COLO829 (cell line): ENCODE measurements around the gene MARCHF3.
"Not testable (repeated sequence)": the region's sequence is repeated elsewhere in the genome, so short reads cannot be mapped to it uniquely, and the experiment has no call there.

Source experiments
- DNase-seq: peaks from one replicate; pipeline ENCODE4 v3.0.0; 2012; ENCODE audit warnings: low spot score

The MARCHF3 gene

GRCh38 chr5:127051591-127051990, 21.2 kb upstream of the MARCHF3 start:
- no peak for DNase-seq

GRCh38 chr5:127046343-127047072, 16.1 kb upstream of the MARCHF3 start:
- no peak for DNase-seq

DNA sequence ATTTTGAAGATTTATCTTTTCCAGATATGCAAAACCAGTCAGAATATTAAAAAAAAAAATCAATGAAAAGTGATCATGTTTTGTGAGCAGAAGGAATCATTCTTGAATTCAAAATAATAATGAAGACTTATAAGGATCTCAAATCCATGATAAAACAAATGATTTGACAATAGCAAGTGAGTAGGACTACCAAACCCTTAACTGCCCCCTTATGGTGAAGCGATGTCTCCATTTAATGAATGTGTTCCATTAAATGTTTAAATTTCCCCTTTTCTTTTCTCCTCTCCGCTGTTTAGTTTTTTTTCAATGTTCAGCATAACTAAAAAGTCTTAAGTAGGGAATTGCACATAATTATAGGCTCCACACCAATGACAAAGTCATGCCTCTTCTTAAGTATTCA, 12.2 kb upstream of the MARCHF3 start:
- DNase-seq, result no peak

DNA sequence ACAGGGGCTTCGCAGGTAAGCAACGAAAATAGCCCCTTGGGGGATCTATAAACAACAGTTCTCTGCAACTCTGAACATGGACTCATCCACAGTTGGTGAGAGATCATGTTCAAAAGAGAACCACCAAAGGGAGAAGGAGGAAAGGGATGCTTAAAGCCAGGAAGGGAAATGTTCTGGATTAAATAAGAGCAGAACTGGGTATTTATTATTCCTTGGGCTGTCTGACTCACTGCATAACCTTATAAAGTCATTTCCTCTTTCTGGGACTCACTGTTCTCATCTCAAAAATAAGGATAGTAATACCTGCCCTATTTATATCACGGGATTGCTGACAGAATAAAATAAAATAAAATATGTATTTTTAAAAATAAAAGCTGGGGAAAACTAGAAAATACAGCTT, 11.2 kb upstream of the MARCHF3 start:
- no peak for DNase-seq

DNA sequence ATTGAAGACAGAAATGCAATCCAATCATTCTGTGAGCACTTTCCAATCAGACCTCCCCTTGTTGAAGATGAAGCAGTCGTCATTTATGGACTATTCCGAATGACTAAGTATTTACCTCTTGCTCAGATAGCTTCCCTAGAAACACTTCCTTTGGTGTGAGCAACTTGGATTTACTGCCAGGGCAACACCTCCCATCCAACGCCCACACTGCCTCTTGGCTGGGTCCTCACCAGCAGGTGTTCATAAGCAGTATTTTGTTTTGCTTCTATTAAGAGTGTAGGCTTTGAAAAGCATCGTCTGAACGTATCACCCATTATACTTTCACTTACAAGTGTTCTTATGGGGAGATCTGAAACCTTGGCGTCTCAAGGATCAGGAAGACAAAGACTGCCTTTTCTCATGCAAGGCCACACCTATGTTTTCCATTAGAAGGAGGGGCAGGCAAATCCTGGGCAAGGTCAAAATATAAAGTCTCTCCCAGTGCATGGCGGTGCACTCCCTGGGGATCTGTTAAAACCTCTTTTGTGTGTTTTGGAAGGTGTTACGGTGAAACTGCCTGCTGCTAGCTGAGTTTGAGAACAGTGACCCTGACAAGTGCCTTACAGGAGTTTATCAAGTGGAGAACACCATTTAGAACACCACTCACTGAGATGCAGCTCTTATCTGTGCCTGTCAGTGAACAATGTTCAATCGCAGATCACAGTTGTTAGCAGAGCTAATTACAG, 10.6 kb upstream of the MARCHF3 start:
- DNase-seq, result no peak

GRCh38 chr5:127038550-127038949, 8.2 kb upstream of the MARCHF3 start:
- DNase-seq, result no peak

DNA sequence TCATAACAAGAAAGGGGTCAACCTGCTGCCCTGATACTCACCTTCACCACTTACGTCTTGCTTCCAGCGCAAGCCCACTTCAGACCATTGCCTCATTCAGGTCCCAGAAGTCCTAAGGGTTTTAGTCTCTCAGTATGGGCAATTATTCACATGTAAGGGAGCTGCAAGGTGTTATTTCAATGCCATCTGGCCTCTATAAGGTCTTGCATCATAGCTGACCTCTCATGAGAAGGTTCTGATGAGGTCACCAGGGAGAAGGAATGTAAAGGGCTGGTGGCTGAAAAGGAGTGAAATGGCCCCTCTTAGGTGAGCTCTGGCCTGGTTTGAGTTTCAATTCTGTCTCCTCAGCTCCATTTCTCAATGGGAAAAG, 1.5 kb upstream of the MARCHF3 start:
- no peak for DNase-seq

- DNase-seq, result no peak
Measured at GRCh38 chr5:127031147-127031862, 947 bp upstream of the MARCHF3 start.

GRCh38 chr5:127029581-127030258, 638 bp downstream of the MARCHF3 start:
- DNase-seq, result no peak

- no peak for DNase-seq
Measured at GRCh38 chr5:127028822-127029457, 1.4 kb downstream of the MARCHF3 start.

- DNase-seq, result no peak
Measured at GRCh38 chr5:127027539-127027938, 2.8 kb downstream of the MARCHF3 start.

GRCh38 chr5:127026166-127026565, 4.2 kb downstream of the MARCHF3 start:
- no peak for DNase-seq

GRCh38 chr5:127025467-127025866, 4.9 kb downstream of the MARCHF3 start:
- no peak for DNase-seq

- no peak for DNase-seq
Measured at GRCh38 chr5:127024821-127025220, 5.5 kb downstream of the MARCHF3 start.

DNA sequence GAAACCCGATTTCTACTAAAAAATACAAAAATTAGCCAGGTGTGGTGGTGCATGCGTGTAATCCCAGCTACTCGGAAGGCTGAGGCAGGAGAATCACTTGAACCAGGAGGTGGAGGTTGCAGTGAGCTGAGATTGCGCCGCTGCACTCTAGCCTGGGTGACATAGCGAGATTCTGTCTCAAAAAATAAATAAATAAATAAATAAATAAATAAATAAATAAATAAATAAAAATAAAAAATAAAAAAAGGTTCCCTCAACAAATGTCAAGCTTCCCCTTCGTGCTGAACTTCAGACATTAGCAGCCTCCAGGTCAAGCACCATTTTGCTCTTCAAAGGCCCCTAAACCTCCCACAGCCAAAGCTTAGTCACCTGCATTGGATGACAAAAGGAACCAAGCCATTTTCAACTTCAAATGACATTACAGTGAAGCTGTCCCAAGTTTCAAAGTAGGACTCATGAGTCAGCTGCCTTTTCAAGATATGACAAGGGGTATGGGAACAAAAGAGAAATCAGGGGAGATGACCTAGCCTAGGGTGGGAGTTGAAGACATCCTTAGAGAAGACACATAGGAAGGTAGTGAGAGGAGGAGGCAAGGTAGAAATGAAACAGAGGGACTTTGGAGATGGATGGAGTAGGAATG, 6.7 kb downstream of the MARCHF3 start:
- not testable (repeated sequence) for DNase-seq

DNA sequence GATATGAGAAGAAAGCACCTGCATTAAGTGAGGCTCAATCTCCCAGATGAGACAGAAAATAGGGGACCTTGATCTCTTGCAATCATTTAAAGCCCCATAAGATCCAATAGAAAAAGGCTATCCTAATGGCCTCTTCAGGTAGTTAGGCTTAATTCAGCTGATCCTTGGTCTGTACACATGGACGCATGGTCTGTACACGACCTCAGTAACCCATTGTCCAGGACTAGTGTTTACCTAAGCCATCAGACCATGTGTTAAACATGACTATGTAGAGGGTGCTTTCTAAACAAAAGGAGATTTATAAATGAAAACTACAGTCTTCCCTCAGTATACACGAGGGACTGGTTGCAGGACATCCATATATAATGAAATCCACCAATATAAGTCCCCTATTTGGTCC, 7.5 kb downstream of the MARCHF3 start:
- no peak for DNase-seq

GRCh38 chr5:127019928-127020327, 10.4 kb downstream of the MARCHF3 start:
- no peak for DNase-seq

- DNase-seq, result not testable (repeated sequence)
Measured at GRCh38 chr5:127016722-127017121, 13.6 kb downstream of the MARCHF3 start.

GRCh38 chr5:127015716-127016115, 14.6 kb downstream of the MARCHF3 start:
- no peak for DNase-seq

GRCh38 chr5:127014573-127014972, 15.8 kb downstream of the MARCHF3 start:
- DNase-seq, result no peak

GRCh38 chr5:127013407-127013806, 17.0 kb downstream of the MARCHF3 start:
- DNase-seq, result no peak

DNA sequence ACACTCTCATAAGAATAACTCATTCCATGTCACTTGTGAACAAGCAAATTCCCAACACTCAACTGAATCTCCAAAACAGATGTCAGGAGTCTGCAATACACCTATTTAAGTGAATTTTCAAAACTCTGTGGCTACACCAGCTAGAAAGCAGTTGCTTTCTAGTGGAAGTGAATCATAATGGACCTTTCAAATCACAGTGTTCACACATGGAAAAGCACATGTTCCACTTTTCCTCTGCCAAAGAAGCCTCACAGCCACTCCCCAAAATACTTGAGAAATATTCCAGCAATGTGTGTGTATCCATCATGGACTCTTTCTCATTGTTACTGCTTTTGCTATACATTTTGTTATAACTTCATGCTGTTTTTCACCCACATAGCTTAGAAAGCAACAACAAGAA, 17.4 kb downstream of the MARCHF3 start:
- DNase-seq, result no peak
